Left cardiac atrium (tissue), 4 donors: ENCODE results near the gene CDK7. TPM values are rescaled to one million over a fixed set of nuclear protein-coding genes. Genes with fewer than 3 reads are reported as not detected.

Experiments
- ATAC-seq, 2 donors: fragments of 200-7000 bp; cut with Tn5 transposase; one replicate each; pipeline ENCODE4 v1.9.1; 2020; ENCODE audit warnings: mild to moderate bottlenecking in 2 of 2, moderate library complexity in 2 of 2
- DNase-seq: peaks from one replicate; pipeline ENCODE4 v3.0.0-alpha.2; 2020
- intact Hi-C, 2 donors: fragments of 100-400 bp; cut with DNase I; formaldehyde crosslinking; loops; one replicate each; pipeline versions ENCODE4 v1.14.1 to v1.15.1; 2022 to 2023
- total RNA-seq, 2 donors: library from RNA; stranded (reverse); fragmentation: NEBNext Ultra II Directional; extraction: Animal tissue kit (Norgen Biotek cat#: 25700); gene quantifications; one replicate each; pipeline ENCODE4 v1.2.1, GENCODE V29; 2021
- donor health status: DM: no; HTN: yes; CAD: no.
- donor health status: DM: no; HTN: yes; CAD: no; lungs with severe emphysema.
- donor health status: DM: yes; HTN: yes; CAD: no.
- donor health status: Dilated cardiomyopathy.

The CDK7 gene
- total RNA-seq, 2 donors from 2014 or later, result 11.1 to 14.4 TPM

GRCh38 chr5:69326365-69326764 lies 91.7 kb downstream of the CDK7 start:
- intact Hi-C loops, result no loop called here
- DNase-seq (no peak), ATAC-seq (no peak)

Other genes starting within 250 kb of the CDK7 start
- gene SLC30A5, start 140.9 kb upstream of the CDK7 start, total RNA-seq, result 10 to 100 TPM; 35.2 to 48.3 TPM
- 1 to 10 TPM; 1.9 to 3.0 TPM for gene CCNB1, start 67.7 kb upstream of the CDK7 start, total RNA-seq
- 1 to 10 TPM; 2.5 to 3.4 TPM for gene CENPH, start 45.3 kb upstream of the CDK7 start, total RNA-seq
- 1 to 10 TPM; 3.5 to 3.7 TPM for gene CCDC125, start 97.9 kb downstream of the CDK7 start, total RNA-seq
- 10 to 100 TPM; 34.4 to 36.1 TPM for gene AK6, start 134.6 kb downstream of the CDK7 start, total RNA-seq
- gene TAF9, start 134.6 kb downstream of the CDK7 start, total RNA-seq, result 10 to 100 TPM; 31.2 to 42.1 TPM
- 10 to 100 TPM; 15.0 to 17.4 TPM for gene RAD17, start 134.9 kb downstream of the CDK7 start, total RNA-seq
- gene MARVELD2, start 180.2 kb downstream of the CDK7 start, total RNA-seq, result 1 to 10 TPM; 2.0 to 2.2 TPM